ENCODE data around the gene NUMA1.

DNA sequence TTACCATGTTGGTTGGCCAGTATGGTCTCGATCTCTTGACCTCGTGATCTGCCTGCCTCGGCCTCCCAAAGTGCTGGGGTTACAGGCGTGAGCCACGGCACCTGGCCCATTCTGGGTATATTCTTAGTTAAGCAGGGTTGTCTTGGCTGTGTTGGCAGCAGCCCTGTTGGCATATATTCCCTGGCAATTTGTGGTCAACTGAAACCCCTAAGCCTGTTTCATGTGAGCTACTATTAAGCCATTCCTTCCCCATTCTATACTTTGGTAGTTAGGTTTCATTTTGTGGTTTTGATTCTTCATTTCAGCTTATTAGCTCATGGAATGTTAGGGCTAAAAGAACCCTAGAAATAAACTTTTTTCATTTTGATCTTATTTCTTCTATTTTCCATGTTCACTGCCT is 103.8 kb downstream of the NUMA1 start:
- TF ChIP-seq, protein P1, sequence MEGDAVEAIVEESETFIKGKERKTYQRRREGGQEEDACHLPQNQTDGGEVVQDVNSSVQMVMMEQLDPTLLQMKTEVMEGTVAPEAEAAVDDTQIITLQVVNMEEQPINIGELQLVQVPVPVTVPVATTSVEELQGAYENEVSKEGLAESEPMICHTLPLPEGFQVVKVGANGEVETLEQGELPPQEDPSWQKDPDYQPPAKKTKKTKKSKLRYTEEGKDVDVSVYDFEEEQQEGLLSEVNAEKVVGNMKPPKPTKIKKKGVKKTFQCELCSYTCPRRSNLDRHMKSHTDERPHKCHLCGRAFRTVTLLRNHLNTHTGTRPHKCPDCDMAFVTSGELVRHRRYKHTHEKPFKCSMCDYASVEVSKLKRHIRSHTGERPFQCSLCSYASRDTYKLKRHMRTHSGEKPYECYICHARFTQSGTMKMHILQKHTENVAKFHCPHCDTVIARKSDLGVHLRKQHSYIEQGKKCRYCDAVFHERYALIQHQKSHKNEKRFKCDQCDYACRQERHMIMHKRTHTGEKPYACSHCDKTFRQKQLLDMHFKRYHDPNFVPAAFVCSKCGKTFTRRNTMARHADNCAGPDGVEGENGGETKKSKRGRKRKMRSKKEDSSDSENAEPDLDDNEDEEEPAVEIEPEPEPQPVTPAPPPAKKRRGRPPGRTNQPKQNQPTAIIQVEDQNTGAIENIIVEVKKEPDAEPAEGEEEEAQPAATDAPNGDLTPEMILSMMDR (IDR thresholded peaks at IDR 0.05) = no peak
- no peak for TF ChIP-seq POLR2A (IDR thresholded peaks at IDR 0.05)
